22Rv1 (cell line): ENCODE measurements around the gene GNL3.
"Not testable (repeated sequence)": the region's sequence is repeated elsewhere in the genome, so short reads cannot be mapped to it uniquely, and the experiment has no call there.

Experiments
- H3K27ac ChIP-seq: fragments of 450-650 bp; 2 replicates; pipeline ENCODE4 v1.5.1; 2017
- ZFX ChIP-seq: fragments of 450-650 bp; IDR thresholded peaks from 2 replicates; pipeline ENCODE4 v1.6.1; 2017; ENCODE audit warnings: antibody characterized with exemption, borderline replicate concordance
- TF ChIP-seq, protein P1 (sequence below): fragments of 450-650 bp; IDR thresholded peaks from 2 replicates; pipeline ENCODE4 v1.5.1; 2017; ENCODE audit warnings: mild to moderate bottlenecking

Gene GNL3

DNA sequence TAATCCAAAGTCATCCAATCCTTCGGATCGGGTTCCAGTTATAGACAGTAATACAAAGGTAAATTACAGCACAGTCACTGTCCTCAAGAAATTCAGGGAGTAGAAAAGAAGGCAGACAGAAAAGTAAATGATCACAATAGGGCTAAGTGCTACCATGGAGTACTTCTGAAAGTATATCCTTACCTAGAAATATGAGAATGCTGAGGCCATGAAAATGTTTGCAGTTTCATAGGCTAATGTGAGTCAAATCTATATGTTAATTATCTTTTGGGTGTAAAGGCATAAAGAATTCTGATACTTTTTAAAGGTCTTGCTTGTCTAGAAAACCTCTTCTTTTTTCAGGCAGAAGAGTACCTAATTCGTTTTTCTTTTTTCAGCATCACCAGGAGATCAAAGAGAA is 29.9 kb upstream of the GNL3 start:
- TF ChIP-seq ZFX = no peak
- TF ChIP-seq, protein P1, sequence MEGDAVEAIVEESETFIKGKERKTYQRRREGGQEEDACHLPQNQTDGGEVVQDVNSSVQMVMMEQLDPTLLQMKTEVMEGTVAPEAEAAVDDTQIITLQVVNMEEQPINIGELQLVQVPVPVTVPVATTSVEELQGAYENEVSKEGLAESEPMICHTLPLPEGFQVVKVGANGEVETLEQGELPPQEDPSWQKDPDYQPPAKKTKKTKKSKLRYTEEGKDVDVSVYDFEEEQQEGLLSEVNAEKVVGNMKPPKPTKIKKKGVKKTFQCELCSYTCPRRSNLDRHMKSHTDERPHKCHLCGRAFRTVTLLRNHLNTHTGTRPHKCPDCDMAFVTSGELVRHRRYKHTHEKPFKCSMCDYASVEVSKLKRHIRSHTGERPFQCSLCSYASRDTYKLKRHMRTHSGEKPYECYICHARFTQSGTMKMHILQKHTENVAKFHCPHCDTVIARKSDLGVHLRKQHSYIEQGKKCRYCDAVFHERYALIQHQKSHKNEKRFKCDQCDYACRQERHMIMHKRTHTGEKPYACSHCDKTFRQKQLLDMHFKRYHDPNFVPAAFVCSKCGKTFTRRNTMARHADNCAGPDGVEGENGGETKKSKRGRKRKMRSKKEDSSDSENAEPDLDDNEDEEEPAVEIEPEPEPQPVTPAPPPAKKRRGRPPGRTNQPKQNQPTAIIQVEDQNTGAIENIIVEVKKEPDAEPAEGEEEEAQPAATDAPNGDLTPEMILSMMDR = no peak
- H3K27ac ChIP-seq = no peak overlapping the region

DNA sequence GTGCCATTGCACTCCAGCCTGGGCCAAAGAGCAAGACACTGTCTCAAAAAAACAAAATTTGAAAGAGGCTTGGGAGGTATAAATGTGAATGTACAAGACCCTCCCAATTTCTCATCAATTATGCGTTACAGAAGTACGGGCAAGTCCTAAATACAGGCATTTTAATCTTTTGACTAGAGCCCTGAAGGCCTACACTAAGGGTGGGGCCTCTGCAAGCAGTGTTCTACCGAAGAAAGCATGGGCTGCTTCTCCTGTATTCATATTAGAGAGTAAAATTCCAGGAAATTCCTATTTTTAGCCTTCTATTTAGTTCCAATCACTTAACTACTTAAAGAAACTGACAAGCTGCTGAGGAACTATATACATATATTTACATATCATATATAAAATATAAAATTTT is 25.8 kb upstream of the GNL3 start:
- TF ChIP-seq ZFX = no peak
- TF ChIP-seq, protein P1 = no peak
- no peak overlapping the region for H3K27ac ChIP-seq

DNA sequence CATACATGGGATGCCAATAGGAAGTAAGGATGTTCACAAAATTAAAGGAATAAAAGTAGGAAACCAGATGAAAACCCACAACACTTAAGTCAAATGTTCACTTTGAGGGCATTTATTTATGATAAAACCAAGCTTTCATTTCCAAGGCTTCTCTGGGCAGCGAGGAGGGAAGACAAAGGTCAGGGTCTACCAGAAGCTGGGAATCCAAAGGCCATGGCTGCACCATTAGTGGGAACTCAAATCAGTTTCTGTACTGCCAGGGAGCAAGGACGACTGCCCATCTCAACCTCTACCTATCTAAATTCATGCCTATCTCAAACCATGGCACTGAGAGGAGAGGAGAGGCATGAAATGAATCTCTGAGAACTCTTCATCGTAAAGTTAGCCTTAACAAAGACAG is 22.7 kb upstream of the GNL3 start:
- no peak overlapping the region for H3K27ac ChIP-seq

DNA sequence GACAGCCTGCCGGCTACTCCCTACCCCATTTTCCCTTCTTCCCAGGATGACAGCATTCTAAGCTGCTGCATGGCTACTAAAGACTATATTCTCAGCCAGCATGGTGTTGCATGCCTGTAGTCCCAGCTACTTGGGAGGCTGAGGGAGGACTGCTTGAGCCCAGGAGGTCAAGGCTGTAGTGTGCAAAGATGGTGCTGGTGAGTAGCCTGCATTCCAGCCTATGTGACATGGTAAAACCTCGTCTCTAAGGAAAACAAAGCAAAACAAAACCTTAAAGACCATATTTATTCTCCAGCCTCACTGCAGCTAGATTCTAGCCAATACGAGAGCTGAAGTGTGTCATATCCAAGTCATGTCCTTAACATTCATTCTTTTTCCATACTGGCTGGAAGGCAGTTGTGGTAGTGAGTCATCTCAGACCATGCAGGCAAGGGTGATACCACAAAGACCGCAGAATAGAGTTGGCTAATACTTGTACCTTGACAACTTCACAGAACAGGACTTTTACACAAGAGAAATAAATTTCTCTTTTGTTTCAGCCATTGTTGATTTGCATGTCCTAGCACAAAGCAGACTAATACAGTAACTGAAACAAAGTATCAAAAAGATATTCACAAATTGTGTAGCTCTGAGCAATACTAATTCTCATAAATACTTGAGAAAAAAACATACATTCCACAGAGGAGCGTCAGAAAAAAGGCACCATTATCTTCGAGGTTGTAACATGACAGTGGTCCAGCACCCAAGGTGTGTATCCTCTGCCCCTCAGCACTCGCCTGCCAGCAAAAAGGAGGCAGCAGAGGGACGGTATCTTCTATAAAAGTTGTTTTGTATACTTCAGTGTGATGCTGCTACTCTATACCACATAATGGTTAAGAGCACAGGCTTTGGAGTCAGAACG is 15.0 kb upstream of the GNL3 start:
- no peak overlapping the region for H3K27ac ChIP-seq
- TF ChIP-seq, protein P1 = no peak
- no peak for TF ChIP-seq ZFX

More for the DNA sequence above, 22.7 kb upstream of the GNL3 start:
- TF ChIP-seq ZFX = no peak
- TF ChIP-seq, protein P1 = no peak

DNA sequence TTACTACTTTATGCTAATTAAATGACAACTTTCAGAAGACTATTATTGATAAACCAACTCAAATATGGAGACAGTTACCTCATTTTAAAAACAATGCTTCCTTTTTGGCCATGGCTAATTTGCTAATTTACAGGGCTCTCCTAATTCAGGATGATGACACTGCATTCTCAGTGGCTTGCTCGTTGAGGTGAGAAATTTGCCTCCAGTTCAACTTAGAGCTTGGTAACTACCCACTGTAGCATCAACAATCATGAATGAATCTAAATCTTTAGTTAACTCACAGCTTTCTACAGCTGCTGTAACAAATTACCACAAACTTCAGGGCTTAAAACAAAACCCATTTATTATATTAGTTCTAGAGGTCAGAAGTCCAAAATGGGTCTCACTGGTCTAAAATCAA is 14.2 kb upstream of the GNL3 start:
- no peak overlapping the region for H3K27ac ChIP-seq
- TF ChIP-seq ZFX = no peak
- TF ChIP-seq, protein P1 = no peak

DNA sequence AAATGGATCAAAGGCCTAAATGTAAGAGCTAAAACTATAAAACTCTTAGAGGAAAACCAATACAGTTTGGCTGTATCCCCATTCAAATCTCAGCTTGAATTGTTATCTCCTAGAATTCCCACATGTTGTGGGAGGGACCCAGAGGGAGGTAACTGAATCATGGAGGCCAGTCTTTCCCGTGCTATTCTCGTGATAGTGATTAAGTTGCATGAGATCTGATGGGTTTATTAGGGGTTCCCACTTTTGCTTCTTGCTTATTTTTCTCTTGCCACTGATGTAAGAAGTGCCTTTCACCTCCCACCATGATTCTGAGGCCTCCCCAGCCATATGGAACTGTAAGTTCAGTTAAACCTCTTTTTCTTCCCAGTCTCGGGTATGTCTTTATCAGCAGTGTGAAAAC is 9.6 kb upstream of the GNL3 start:
- not testable (repeated sequence) for H3K27ac ChIP-seq

DNA sequence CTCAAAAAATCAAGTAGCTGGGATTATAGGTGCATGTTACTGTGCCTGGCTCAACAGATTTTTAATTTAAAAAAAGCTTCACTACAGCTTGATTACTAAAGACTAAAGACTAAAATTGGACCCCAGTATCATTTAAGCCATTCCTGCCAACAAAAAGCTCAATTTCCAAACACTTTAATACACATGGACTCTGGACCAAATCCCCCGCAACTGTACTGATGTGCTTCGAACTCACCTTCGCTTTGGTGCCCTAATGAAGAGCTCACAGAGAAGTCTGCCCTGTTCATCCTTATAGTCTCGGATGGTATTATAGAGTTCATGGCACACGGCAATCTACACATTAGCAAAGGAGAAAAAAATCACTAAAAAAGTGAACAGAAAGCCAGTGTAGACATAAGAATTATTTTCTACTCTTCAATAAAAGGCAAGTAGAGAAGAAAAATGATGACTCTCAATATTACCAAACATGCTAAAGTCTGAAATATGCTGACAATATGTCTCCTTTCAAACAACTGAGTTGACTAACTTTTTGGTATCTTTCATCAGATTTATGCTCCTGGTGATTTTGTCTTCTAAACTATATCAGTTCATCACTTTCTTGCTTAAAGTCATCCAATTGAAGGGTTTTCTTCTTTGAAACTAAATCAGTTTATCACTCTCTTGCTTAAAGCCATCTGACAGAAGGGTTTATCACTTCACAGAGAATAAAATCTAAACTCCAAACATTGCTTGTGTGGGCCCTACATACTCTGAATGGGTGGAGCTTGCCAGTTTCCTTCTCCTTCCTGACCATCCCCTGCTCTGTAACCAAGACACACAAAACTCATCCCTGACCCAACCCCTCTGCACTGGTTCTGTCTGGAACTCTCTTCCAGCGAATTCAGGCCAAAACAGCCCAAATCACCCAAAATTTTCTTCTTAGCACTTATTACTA is 7.3 kb upstream of the GNL3 start:
- H3K27ac ChIP-seq = peak overlapping the region; percentile 42
- TF ChIP-seq ZFX = no peak
- TF ChIP-seq, protein P1 = no peak
